ENCODE results near the gene CADPS2.
"Not testable (repeated sequence)": the region's sequence is repeated elsewhere in the genome, so short reads cannot be mapped to it uniquely, and the experiment has no call there.

The CADPS2 gene

DNA sequence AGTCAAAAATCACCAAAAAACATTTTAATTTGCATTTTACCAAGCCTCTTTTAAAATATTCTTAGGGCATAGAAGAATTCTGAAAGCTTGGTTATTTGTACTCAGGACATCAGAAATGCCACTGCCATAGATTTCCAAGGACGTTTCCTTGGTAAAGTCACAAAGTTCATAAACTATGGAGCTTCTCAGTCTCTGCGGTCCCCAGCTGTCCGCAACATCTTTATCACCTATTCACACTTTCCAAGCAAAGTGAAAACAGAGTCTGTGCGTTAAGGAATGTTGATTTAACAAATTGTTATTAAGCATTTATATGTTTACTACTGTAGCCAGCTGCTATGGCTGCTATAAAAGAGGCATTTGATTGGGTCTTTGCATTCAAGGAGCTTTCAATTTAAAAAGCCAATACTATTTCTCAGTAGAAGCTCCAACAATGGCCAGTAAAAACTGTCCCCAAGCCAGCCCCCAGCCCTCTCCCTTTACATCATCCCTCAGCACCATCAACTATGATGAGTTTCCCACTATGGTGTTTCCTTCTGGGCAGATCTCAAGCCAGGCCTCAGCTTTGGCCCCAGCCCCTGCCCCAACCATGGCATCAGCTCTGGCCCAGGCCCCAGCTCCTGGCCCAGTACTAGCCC is 36.8 kb downstream of the CADPS2 start:
- no peak for FAIRE-seq

DNA sequence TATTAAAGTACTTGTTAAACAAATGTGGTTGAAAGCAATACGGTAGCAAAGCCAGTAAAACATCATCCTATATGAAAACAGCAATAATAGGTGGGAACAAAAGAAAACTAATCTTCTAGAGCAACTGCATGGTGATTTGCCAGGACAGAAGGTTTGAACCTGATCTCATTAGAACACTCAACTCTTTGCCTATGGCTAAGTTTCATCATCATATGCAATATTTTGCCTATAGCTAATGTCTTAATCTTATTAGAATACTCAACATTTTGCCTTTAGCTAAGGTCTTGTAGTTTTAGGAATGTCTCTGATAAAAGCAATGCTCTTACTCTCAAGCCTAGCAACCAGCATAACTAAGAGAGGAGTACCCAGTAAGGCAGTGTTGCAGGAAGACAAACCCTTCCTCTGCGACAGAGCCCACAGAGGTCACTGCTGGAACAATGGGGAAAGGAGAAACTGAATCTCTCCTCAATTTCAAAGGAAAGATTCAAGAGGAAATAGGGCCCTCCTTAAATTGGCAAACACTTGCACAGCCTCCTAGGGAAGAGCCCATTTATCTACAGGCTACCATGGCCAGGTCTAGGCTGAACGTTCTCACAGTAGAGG is 38.3 kb downstream of the CADPS2 start:
- no peak for FAIRE-seq

DNA sequence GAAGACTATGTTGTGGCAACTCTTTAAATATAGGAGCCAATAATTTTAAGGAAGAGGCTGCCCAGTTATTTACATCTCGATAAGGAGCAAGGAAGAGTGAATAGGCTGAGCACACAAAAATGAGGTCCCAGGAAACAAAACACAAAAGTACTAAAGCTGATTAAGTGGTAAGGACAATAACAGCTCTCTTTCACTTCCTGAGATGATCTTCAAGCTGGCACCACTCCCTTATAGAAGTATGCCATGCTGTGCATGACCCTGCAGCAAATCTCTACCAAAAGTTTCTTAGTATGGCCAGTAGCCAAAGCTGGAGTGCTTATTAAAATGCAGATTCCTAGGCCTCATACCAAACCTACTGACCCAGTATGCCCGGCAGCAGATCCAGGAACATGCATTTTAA is 39.7 kb downstream of the CADPS2 start:
- FAIRE-seq: no peak

DNA sequence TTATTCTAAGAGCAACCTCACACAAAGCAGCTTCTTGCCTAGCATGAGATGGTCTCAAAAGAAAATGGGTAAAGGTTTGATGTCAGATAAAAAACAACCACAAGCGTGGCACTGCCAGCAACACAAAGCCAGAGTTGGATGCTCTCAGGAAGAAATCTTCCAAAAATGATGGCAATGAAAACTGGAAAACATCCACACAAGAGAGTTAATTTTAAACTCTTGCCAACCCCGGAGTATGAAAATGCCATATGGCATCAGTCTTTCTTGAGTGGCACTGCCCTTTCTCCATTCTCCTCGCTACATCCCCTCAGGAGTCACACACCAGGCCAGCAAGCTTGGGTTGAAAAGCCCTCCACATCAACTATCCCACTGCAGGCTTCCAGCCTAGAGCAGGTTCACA is 41.0 kb downstream of the CADPS2 start:
- no peak for FAIRE-seq

DNA sequence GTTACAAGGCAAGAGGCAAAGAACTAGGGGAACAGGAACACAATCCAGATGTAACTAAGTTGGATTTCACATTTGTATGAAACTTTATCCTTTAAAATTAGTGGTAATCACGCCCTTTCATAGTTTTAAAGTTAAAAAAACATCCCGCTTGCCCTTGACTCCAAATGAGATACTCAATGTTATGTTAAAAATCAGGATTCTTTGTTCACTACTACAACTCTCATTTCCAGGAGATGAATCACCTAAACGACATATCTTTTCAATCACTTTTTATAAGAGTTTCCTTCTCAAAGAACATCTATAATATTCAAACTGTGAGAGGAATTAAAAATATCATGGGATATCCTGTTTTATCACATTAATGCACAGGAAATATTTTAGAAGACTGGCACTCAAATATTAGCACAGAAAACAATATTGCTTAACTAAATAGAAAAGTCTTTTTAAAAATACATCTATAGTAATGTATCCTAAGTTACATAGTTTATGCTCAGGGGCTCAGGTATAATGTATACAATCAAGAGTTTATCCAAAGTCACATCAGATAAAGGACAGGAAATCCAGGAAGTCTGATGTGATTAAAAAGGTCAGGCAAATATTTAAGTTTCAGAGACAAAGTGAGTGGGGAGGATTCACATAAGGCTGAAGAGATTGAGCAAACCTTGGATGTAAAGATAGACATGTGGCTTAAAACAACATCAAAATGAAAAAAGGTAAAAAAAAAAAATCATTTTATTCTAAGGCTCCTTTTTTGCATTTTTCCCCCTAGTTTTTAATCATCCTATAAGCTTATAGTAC is 41.9 kb downstream of the CADPS2 start:
- FAIRE-seq: no peak

DNA sequence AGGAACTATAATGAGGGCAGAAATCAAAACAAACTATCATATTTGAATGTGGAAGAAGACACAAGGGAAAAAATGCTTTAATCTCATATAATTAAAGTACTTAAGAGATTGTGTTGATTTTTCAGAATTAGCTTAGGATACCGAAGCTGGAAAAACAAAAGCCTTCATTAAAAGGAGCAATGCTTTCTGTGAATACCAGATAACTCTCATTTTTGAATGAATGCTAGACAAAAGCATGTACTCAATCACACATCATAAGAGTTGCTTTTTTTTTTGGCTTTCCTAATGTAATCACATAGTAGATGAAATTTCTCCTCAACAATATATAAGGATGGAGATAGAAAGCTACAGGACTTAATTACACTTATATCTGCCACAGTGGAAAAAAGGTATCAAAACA is 43.3 kb downstream of the CADPS2 start:
- no peak for FAIRE-seq

DNA sequence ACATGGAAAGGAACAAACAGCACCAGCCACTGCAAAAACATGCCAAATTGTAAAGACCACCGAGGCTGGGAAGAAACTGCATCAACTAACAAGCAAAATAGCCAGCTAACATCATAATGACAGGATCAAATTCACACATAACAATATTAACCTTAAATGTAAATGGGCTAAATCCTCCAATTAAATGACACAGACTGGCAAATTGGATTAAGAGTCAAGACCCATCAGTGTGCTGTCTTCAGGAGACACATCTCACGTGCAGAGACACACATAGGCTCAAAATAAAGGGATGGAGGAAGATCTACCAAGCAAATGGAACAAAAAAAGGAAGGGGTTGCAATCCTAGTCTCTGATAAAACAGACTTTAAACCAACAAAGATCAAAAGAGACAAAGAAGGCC is 50.0 kb downstream of the CADPS2 start:
- not testable (repeated sequence) for FAIRE-seq

DNA sequence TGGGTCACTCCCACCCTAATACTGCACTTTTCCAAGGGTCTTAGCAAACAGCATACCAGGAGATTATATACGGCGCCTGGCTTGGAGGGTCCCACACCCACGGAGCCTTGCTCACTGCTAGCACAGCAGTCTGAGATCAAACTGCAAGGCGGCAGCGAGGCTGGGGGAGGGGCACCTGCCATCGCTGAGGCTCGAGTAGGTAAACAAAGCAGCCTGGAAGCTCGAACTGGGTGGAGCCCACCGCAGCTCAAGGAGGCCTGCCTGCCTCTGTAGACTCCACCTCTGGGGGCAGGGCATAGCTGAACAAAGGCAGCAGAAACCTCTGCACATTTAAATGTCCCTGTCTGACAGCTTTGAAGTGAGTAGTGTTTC is 51.7 kb downstream of the CADPS2 start:
- not testable (repeated sequence) for FAIRE-seq

DNA sequence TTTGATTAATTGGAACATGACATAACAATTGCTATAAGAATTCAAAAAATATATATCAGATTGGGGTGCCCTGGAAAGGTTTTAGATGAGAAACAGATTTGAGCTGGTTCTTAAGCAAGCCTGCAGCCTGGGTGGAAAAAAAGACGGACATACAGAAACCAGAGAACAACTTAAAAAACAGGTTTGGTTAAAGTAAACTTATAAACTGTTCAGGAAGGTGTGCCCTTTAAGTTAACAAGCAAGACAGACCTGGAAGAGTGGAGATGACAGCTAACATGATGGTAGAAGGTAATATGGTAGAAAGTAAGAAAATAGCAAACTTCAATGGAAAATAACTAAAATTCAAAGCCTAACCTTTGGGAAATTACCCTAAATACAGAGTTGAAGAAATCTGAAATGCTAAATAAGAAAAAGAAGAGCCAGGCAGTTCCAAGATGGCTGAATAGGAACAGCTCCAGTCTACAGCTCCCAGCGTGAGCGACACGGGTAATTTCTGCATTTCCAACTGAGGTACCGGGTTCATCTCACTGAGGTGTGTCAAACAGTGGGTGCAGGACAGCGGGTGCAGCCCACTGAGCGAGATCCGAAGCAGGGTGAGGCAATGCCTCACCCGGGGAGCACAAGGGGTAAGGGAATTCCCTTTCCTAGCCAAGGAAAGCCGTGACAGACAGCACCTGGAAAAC is 52.2 kb downstream of the CADPS2 start:
- no peak for FAIRE-seq

DNA sequence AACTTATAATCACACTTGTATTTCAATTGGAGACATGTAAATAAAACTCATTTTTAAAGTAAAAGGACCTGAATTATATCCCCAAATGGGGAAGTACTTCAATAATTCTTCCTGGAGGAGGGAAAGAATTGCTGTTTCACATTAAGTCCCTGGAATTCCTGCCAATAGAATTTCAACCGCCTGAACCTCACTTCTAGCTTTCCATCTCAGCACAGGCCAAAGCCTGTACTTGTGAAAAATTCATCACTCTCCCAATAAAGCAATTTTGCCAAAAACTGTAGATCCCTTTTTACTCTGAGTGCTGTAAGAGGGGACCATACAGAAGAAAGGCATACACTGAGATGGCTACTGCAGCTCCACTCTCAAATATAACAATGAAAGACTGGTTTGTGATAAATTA is 54.8 kb downstream of the CADPS2 start:
- no peak for FAIRE-seq

DNA sequence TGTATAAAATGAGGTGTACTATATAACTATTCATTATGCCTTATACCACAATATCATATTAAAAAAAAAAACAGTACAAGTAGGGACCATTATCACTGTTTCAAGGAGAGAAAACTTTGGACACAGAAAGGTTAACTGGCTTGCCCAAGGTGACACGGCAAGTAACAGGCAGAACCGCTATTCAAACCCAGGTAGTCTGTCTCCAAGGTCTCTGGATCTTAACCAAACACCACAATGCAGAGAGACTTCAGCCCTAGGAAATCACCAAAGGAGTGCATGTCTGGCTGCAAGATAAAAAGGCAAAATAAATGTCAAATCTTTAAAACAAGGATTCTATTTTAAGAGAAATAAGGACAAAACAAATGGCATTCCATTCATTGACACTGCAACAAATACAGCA is 56.3 kb downstream of the CADPS2 start:
- FAIRE-seq: no peak

DNA sequence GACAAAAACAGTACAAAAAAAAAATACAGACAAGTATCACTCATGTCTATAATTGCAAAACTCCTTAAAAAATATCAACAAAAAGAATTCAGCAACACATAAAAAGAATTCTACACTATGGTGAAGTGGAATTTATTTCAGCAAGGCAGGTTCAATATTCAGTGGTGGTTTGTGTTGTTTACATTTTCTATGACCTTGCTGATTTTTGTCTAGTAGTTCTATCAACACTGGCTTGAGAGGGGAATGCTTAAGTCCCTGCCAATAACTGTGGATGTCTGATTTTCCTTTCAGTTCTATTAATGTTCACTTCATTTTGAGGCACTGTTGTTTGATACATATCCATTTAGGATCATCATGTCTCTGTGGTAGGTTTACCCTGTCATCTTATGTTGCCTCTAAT is 58.5 kb downstream of the CADPS2 start:
- FAIRE-seq: no peak

DNA sequence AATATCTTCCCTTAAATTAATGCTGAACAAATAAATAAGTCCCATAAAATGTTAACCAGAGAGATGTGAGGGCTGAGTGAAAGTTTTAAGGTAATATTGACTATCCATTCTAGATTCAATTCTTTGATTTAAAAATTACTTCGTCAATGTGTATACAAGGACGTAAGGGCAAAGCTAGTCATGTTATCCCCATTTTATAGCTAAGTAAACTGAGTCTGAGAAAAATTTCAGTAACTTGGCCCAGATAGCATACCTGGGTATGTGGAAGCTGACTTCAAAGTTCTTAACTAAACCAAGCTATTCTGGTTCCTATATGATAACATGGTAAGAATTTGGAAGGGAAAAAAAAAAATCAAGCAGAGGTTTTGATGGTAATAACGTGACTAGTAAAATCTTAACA is 72.4 kb downstream of the CADPS2 start:
- FAIRE-seq: no peak

DNA sequence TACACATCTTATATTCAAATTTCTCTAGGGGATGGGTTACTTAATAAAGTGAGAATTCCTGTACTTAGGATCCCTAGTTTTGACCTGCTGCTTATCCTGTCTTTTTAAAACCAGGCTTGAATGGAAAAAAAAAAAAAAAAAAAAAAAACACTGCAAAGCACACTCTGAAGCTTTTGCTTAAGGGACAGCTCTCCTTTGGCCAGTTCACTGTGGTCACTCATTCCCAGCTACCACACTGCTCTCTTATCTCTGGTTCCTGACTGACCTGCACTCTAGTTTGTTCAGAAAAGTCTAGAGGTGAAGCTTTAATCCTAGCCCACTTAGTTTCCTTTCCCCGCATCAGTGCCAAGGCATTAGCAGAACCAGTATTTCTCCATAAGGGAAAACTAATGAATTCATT is 82.4 kb downstream of the CADPS2 start:
- FAIRE-seq: no peak

DNA sequence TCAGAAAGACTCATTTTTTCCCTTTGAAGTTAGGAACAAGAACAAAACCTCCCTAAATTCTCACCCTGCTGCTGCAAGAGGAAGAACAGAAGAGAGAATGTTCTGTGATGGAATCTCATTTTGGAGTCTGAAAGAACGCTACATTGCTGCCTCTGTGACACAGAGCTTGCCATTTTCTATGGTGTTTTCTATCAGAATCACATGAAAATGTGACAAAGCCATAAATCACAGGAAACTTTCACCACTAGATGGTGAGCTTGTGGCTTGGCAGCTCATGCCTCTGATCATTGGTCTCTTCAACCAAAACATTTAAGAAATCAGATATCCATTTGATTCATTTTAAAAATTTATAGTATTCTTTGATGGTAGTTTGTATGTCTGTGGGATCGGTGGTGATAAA is 82.9 kb downstream of the CADPS2 start:
- FAIRE-seq: no peak

DNA sequence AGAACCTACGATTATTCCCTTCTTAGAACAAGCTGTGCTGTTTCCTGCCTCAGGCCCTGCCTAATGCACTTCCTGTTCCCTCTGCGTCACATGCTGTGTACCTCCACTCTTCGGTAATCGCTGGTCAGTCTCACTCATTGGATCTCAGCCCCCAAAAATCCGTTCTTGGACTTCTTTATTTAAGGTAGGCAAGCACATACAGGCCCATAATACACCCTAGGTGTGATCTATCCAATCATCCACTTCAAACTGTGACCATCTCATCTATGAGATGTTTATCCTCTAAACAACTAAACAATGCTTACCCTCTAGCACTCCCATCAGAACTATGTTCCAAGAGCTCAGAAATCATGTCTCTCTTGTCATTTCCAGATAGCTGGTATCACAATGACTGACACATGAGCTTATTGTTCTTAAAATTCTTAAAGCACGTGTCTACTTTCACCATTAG is 83.9 kb downstream of the CADPS2 start:
- FAIRE-seq: no peak

DNA sequence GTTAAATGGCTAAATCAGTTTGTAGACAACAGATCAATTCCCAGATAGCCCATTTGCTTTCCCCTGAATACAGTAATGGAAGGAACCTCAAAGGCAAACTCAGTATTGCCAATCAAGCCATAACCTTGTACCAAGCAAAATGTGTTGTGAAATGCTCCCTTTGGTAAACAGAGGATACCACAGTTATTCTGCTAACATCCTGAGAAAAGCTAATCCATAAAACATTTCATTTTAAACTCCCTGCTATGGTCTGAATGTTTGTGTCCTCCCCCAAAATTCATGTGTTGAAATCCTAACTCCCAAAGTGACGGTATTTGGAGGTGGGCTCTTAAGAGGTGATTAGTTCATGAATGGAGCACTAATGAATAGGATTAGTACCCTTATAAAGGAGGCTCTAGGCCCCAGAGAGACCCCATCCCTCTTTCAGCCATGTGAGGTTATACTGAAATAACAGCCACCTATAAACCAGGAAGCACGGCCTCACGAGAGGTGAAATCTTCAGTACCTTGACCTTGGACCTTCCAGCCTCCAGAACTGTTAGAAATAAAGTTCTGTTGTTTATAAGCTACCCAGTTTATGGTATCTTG is 94.2 kb downstream of the CADPS2 start:
- FAIRE-seq: no peak

DNA sequence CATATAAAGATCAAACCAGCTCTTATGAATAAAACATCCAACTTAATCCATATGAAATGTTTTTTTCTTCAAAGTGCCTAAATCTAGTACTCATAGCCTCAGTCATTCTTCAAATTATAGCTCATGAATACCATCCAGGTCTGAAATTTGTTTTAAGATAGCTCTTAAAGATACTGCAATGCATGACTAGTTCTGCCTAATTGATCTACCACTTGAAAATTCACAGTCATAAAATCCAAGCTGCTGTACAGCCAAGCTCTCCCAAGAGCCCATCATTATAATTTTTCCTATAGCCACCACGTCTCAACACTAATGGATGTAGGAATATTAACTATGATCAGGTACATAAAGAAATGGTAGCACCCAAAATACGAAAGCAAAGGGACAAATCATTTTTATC is 95.7 kb downstream of the CADPS2 start:
- no peak for FAIRE-seq

DNA sequence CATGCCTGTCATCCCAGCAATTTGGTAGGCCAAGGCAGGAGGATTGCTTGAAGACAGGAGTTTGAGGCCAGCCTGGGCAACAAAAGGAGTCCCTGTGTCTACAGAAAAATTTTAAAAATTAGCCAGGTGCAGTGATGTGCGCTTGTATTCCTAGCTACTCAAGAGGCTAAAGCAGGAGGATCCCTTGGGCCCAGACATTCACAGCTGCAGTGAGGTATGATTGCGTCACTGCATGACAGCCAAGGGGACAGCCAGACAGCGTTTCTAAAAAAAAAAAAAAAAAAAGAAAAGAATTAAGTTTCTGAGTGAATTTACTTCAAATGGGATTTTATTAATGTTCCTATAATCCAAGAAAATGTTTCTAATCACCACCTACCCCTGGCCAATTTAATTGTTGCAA is 96.1 kb downstream of the CADPS2 start:
- no peak for FAIRE-seq

DNA sequence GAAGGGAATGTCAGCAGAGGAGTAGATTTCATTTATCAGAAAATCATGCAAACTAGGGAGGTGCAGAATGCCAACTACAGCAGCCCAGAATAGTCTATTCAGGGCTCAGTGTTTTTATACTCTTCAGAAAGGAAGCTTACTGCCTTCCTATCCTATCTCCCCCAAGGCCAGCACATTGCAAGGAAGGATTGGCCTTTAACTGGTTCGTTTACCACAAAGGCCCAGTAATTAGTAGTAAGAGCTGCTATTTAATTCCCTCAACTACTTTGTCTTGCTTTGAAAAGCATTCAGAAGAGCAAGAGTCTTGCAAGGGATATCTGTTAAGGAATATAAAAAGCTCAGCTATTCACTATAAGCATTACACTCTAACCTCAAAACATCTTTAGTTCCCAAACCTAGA is 97.1 kb downstream of the CADPS2 start:
- FAIRE-seq: no peak

DNA sequence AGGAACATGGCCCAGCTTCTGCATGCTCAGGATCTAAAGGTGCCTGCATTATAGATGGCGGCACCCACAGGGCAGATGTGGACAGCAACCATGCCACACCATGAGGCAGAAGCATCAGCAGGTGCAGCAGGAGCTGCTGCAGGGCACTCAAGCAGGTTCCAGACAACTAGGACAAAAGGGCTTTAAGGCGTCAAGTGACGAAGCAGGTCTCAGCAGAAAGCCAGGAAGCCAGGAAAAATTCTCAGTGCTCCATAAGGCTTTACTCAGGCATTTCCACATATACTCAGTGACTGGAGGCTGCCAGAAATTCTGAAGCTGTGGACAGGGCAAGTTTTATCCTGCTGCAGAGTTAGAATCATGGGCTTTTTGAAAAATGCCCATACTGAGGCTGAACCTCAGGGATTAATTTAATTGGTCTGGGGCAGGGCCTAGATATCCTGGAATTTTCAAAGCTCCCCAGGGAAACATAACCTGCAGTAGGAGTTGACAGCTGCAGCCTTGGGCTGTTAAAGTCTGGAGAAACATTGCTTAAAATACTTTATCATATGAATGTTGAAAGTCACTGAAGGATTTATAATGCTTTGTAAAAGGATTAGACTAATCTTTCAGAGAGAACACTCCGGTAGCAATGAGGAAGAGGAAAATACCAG is 115.4 kb downstream of the CADPS2 start:
- no peak for FAIRE-seq

DNA sequence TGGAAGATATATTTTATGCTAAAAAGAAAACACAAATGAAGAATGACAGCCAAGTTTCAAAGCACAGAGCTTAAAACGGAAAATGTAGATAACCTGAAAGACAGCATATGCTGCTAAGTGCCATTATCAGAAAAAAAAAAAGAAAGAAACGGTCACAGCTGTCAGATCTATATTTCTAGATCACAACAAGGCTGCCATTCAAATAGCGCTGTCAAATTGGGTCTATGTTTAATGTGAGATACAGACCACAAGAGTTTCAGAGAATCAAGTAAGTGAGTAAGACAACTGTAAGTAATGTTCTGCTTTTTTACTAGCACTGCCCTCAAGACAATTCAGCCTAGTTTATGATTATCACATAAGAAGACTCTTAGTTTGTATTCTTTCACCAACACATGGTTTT is 117.4 kb downstream of the CADPS2 start:
- no peak for FAIRE-seq

DNA sequence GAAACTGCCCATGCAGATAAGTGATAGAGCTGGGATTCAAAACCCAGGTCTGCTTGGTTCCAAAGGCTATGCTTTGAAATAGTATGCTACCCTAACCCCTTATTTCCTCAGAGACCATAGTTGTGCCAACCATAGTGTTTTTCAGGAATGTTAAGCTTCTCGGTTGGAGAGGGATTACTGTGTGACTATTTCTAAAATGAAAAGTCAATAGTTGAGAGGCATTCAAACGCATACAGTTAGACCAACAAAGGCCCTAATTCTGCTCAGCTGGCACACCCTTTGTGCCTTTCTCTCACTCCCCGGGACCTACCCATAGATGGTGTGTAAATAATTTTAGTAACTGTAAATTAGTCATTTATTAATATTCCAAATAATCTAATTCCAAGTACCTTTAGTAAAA is 118.9 kb downstream of the CADPS2 start:
- FAIRE-seq: no peak

All from G401.6 (cell line).